ENCODE data around the gene DUSP6. TPM values are rescaled to one million over a fixed set of nuclear protein-coding genes. Genes with fewer than 3 reads are reported as not detected.

The DUSP6 gene
- total and polyA plus RNA-seq, 2 of the 13 experiments (the other 11 are each of a cell fraction or from before 2014, with no cell fraction given), result 40.9 to 161 TPM

GRCh38 chr12:89351489-89352241 is 636 bp downstream of the DUSP6 start (continued):
- TF ChIP-seq CBX2 (IDR thresholded peaks at IDR 0.05; ENCODE audit: low read depth, low read length) (no peak), CBX2 (CRISPR knock-in tag; IDR thresholded peaks at IDR 0.05; ENCODE audit: low read depth) (0 out of 2 replicates have a peak, but pooled peaks have one; percentile 24), ETV6 (CRISPR knock-in tag; conservative IDR thresholded peaks at IDR 0.05) (0 out of 2 replicates have a peak, but pooled peaks have one; percentile 8), ZNF232 (CRISPR knock-in tag; IDR thresholded peaks at IDR 0.05; ENCODE audit: borderline replicate concordance) (0 out of 2 replicates have a peak, but pooled peaks have one; percentile 9), PBX3 (CRISPR knock-in tag; IDR thresholded peaks at IDR 0.05; ENCODE audit: borderline replicate concordance) (no peak), HIVEP1 (CRISPR knock-in tag; IDR thresholded peaks at IDR 0.05) (peak; percentile 32; the same call in 1 of the 2 replicates), PAF1 (CRISPR knock-in tag; IDR thresholded peaks at IDR 0.05) (peak; percentile 89; the same call in 1 of the 2 replicates), SUZ12 (IDR thresholded peaks at IDR 0.05; ENCODE audit: low read depth, low read length) (no peak), ZNF703 (CRISPR knock-in tag; IDR thresholded peaks at IDR 0.05; ENCODE audit: borderline replicate concordance) (peak; percentile 5; the same call in 1 of the 2 replicates), ZNF782 (CRISPR knock-in tag; IDR thresholded peaks at IDR 0.05; ENCODE audit: borderline replicate concordance) (peak; percentile 80; the same call in 1 of the 2 replicates), ZNF576 (CRISPR knock-in tag; IDR thresholded peaks at IDR 0.05) (no peak), ZNF263 (CRISPR knock-in tag; IDR thresholded peaks at IDR 0.05) (peak; percentile 5), ATRX (CRISPR knock-in tag; IDR thresholded peaks at IDR 0.05; ENCODE audit: borderline replicate concordance) (no peak), ZNF724P (CRISPR knock-in tag; IDR thresholded peaks at IDR 0.05; ENCODE audit: borderline replicate concordance) (0 out of 2 replicates have a peak, but pooled peaks have one; percentile 56), CENPT (CRISPR knock-in tag; IDR thresholded peaks at IDR 0.05; ENCODE audit: low read depth) (0 out of 2 replicates have a peak, but pooled peaks have one; percentile 49), KDM5B (CRISPR knock-in tag; IDR thresholded peaks at IDR 0.05; ENCODE audit: borderline replicate concordance) (peak; percentile 3; the same call in 1 of the 2 replicates), ZNF788 (CRISPR knock-in tag; IDR thresholded peaks at IDR 0.05; ENCODE audit: borderline replicate concordance) (peak; percentile 26), CEBPZ (IDR thresholded peaks at IDR 0.05; ENCODE audit: low read length) (no peak), HBP1 (CRISPR knock-in tag; IDR thresholded peaks at IDR 0.05; ENCODE audit: low read depth) (no peak), ZBTB3 (CRISPR knock-in tag; IDR thresholded peaks at IDR 0.05; ENCODE audit: borderline replicate concordance, low read depth) (no peak), HOXA9 (CRISPR knock-in tag; IDR thresholded peaks at IDR 0.05; ENCODE audit: borderline replicate concordance) (0 out of 2 replicates have a peak, but pooled peaks have one; percentile 41)
